Measurements from ENCODE around the gene RALB. TPM values are rescaled to one million over a fixed set of nuclear protein-coding genes. Genes with fewer than 3 reads are reported as not detected.

The RALB gene
- total RNA-seq, 3 donors from 2014 or later = 36.1 to 59.8 (median 38.5) TPM

DNA sequence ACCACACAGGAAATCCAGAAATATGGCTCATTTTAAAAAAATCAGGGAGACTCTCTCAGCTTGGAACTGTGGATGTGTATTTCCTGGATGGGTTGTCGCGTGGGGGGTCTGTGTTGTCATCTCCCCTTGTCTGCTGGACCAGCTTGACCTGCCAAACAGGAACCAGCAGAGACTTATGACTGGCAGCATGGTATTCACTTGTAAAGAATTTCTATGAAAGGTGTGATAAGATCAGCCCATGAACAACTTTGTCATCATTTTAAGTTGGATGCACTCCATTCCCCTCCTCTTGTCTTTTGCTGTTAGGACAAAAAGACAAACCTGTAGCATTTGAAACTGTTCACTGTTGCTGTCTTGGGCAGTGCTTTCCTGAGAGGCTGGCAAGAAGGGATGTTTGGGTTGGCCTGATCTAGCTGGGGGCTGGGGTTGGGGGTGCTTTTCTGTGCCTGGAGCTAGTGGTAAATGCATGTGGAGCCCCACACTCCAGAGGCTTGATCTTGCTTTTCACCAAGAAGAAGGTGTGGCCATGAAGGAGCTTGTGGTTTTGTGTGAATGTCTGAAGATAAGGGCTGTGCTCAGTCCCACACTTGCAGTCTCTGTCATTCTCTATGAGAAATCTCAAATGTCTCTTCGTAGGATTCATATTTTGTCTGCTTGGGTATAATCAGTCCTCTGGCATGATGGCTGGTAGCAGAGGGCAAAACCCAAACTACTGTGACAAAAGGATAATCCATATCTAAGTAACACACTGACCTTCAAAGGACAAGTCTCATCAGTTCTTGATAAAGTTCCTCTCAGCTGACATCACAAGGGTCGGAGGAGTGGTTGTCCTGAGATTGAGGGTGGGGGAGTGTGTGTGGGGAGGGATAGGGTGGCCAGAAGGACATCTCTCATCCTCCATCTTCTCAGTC is 39.0 kb downstream of the RALB start:
- Histone ChIP-seq H3K4me3 (no peak overlapping the region), H3K27ac (peak overlapping the region; percentile 5 to 67), H3K9me3 (no peaks in the 10 kb centered on the region), H3K27me3 (no peaks in the 10 kb centered on the region), H3K36me3 (no peaks in the 10 kb centered on the region), H3K4me1 (no peaks in the 10 kb centered on the region)
- peak; percentile 74 to 81 for DNase-seq (ENCODE audit: low spot score in 2 of 2)
- intact Hi-C loops (cut with DNase I; ENCODE audit: low total_unique reads) = no loop called here
- peak; percentile 31 to 56 (median 52) for TF ChIP-seq POLR2AphosphoS5 (IDR thresholded peaks at IDR 0.05)
- no peak for TF ChIP-seq POLR2A (IDR thresholded peaks at IDR 0.05)
- TF ChIP-seq, protein P1, sequence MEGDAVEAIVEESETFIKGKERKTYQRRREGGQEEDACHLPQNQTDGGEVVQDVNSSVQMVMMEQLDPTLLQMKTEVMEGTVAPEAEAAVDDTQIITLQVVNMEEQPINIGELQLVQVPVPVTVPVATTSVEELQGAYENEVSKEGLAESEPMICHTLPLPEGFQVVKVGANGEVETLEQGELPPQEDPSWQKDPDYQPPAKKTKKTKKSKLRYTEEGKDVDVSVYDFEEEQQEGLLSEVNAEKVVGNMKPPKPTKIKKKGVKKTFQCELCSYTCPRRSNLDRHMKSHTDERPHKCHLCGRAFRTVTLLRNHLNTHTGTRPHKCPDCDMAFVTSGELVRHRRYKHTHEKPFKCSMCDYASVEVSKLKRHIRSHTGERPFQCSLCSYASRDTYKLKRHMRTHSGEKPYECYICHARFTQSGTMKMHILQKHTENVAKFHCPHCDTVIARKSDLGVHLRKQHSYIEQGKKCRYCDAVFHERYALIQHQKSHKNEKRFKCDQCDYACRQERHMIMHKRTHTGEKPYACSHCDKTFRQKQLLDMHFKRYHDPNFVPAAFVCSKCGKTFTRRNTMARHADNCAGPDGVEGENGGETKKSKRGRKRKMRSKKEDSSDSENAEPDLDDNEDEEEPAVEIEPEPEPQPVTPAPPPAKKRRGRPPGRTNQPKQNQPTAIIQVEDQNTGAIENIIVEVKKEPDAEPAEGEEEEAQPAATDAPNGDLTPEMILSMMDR (IDR thresholded peaks at IDR 0.05) = no peak

DNA sequence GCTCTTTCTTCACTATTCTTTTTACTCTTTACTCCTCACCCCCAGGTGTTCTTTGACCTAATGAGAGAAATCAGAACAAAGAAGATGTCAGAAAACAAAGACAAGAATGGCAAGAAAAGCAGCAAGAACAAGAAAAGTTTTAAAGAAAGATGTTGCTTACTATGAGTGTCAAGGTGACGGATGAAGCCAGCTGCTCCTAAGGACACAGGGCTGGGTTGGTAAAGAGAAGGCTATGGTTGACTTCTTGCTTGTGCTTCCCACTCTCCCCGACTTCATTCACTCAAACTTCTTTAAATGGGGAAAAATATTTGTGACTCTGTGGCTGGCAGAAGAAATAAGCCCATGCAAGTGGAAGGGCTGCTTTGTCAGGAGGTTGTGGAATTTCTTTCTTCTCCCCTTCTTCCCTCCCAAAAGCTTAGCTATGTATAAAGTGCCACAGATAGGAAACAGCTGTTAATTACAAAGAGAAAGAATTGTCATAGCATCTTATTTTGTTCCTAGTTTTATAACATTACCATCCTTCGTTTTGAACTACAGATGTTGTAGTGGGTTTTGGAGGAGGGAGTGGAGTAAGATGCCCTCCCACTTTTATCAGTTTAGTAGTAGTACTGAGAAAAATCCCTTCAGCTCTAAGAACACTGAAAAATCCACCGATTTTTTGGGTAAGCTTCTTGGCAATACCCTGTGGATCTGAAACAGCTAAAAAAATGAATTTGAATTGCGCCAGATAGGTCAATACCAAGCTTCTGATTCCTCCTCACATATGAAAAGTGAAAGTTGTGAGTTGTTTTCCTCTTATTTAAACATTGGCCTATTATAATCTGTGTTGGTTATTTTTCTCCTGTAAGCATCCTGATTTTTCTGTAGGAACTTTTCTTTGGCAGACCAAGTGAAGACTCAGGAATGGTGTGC is 40.7 kb downstream of the RALB start:
- no peaks in the 10 kb centered on the region for H3K4me1 ChIP-seq
- no peaks in the 10 kb centered on the region for H3K9me3 ChIP-seq
- no peak for DNase-seq (ENCODE audit: low spot score in 2 of 2)
- no peak overlapping the region for H3K4me3 ChIP-seq
- H3K36me3 ChIP-seq = no peaks in the 10 kb centered on the region
- intact Hi-C loops (cut with DNase I; ENCODE audit: low total_unique reads) = no loop called here
- TF ChIP-seq POLR2A (IDR thresholded peaks at IDR 0.05) = no peak
- TF ChIP-seq, protein P1 (IDR thresholded peaks at IDR 0.05) = no peak
- TF ChIP-seq POLR2AphosphoS5 (IDR thresholded peaks at IDR 0.05) = no peak
- H3K27ac ChIP-seq = no peak overlapping the region
- no peaks in the 10 kb centered on the region for H3K27me3 ChIP-seq

DNA sequence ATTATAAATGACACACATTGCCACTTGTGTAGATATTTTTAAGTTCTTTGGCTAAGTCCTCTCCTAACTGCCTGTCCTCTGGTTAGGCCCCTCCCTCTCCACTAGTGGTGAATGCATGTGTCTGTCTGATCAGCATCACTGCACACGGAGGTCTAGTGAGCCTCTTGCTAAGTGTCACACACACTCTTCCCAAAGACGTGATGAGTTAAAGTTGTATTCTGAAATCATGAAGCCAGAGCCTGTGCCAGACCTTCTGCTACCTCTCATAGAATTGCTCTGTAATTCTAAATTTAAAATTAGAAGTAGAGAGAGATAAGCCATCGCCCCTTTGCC is 41.3 kb downstream of the RALB start:
- Histone ChIP-seq H3K36me3 (no peaks in the 10 kb centered on the region), H3K4me1 (no peaks in the 10 kb centered on the region), H3K4me3 (no peak overlapping the region), H3K27ac (no peak overlapping the region), H3K9me3 (no peaks in the 10 kb centered on the region), H3K27me3 (no peaks in the 10 kb centered on the region)
- TF ChIP-seq POLR2A (IDR thresholded peaks at IDR 0.05) (no peak), POLR2AphosphoS5 (IDR thresholded peaks at IDR 0.05) (no peak)
- TF ChIP-seq, protein P1 (IDR thresholded peaks at IDR 0.05) = no peak
- intact Hi-C loops (cut with DNase I; ENCODE audit: low total_unique reads) = no loop called here
- DNase-seq (ENCODE audit: low spot score in 2 of 2) = no peak

DNA sequence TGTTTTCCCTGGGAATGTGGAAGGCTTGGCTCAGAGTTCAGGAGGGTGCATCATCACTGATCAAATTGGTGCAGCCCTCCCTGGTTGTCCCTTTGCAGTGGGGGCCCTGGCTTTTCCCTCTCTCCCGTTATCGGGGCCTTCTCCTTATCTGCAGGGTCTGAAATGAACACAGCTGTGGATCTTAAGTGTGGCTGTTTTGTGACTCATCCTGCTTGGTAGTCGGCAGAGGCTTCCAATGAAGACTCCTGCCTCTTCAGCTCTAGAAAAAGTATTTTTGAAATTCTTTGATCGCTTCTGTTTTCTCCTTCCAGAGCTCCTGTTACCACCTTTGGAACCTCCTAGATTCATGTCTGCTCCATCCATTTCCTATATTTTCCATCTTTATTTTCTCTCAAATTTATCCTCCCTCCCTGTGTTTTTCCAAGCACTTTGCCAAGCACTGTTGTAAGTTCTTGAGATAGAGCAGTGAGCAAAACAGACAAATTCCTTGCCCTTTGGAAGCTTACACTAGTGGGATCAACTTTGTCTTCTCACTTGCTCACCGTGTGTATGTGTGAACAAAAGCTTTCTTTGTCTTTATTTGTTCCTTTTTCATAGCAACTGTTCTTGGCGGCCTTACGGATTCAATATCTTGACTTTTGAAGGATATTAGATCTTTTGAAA is 45.7 kb downstream of the RALB start:
- intact Hi-C loops (cut with DNase I; ENCODE audit: low total_unique reads) = loop anchor here (5.0 kb wide), 1 partner anchor 924 kb away; no protein-coding TSS in a partner anchor
- DNase-seq (ENCODE audit: low spot score in 2 of 2) = no peak
- H3K36me3 ChIP-seq = no peaks in the 10 kb centered on the region

More for the DNA sequence above, 45.7 kb downstream of the RALB start:
- TF ChIP-seq, protein P1 (IDR thresholded peaks at IDR 0.05) = no peak
- no peak for TF ChIP-seq POLR2AphosphoS5 (IDR thresholded peaks at IDR 0.05)
- Histone ChIP-seq H3K4me3 (no peak overlapping the region), H3K4me1 (no peaks in the 10 kb centered on the region), H3K9me3 (no peaks in the 10 kb centered on the region), H3K27me3 (no peaks in the 10 kb centered on the region), H3K27ac (no peak overlapping the region)
